Nephron (organoid): ENCODE data around the gene SETD4.

Experiments
- H3K27ac Mint-ChIP-seq, 3 experiments: 2 replicates each; pipeline ENCODE4 v1.8.0; 2020; ENCODE audit warnings: mixed read lengths in 3 of 3, mild to moderate bottlenecking in 2 of 3, moderate library complexity in 1 of 3
- H3K27me3 Mint-ChIP-seq: 2 replicates; pipeline ENCODE4 v1.8.0; 2021; ENCODE audit warnings: low read depth, mild to moderate bottlenecking, moderate library complexity, mixed read lengths
- H3K36me3 Mint-ChIP-seq: 2 replicates; pipeline ENCODE4 v1.8.0; 2020; ENCODE audit warnings: low read depth, mixed read lengths
- H3K4me1 Mint-ChIP-seq: 2 replicates; pipeline ENCODE4 v1.8.0; 2020; ENCODE audit warnings: mixed read lengths
- H3K4me3 Mint-ChIP-seq, 3 experiments: 2 replicates each; pipeline ENCODE4 v1.8.0; 2020; ENCODE audit warnings: mild to moderate bottlenecking in 3 of 3, mixed read lengths in 3 of 3, moderate library complexity in 2 of 3
- H3K9me3 Mint-ChIP-seq: 2 replicates; pipeline ENCODE4 v1.8.0; 2020; ENCODE audit warnings: mixed read lengths
- CTCF ChIP-seq, 3 experiments: fragments of 200-600 bp; sonication (generic); IDR thresholded peaks; one replicate each; pipeline ENCODE4 v1.5.0; 2021; ENCODE audit warnings: antibody characterized with exemption in 3 of 3; ENCODE audit not compliant: unreplicated experiment in 3 of 3

The SETD4 gene

GRCh38 chr21:36024782-36025181, 35.5 kb downstream of the SETD4 start:
- Mint-ChIP-seq H3K4me3 (no peak overlapping the region), H3K27me3 (no peaks in the 10 kb centered on the region), H3K27ac (no peak overlapping the region), H3K9me3 (no peaks in the 10 kb centered on the region), H3K36me3 (no peaks in the 10 kb centered on the region), H3K4me1 (peaks cover 19% of the 10 kb centered on the region)
- no peak for TF ChIP-seq CTCF (IDR thresholded peaks at IDR 0.05; ENCODE audit: unreplicated experiment in 3 of 3)

- no peaks in the 10 kb centered on the region for H3K36me3 Mint-ChIP-seq
- peaks cover 13% of the 10 kb centered on the region for H3K4me1 Mint-ChIP-seq
- no peaks in the 10 kb centered on the region for H3K9me3 Mint-ChIP-seq
- no peak for TF ChIP-seq CTCF (IDR thresholded peaks at IDR 0.05; ENCODE audit: unreplicated experiment in 3 of 3)
- peak overlapping the region; percentile 60 to 86 (median 75) for H3K27ac Mint-ChIP-seq
- no peaks in the 10 kb centered on the region for H3K27me3 Mint-ChIP-seq
- no peak overlapping the region for H3K4me3 Mint-ChIP-seq
Measured at GRCh38 chr21:36023092-36023480, 37.2 kb downstream of the SETD4 start.

DNA sequence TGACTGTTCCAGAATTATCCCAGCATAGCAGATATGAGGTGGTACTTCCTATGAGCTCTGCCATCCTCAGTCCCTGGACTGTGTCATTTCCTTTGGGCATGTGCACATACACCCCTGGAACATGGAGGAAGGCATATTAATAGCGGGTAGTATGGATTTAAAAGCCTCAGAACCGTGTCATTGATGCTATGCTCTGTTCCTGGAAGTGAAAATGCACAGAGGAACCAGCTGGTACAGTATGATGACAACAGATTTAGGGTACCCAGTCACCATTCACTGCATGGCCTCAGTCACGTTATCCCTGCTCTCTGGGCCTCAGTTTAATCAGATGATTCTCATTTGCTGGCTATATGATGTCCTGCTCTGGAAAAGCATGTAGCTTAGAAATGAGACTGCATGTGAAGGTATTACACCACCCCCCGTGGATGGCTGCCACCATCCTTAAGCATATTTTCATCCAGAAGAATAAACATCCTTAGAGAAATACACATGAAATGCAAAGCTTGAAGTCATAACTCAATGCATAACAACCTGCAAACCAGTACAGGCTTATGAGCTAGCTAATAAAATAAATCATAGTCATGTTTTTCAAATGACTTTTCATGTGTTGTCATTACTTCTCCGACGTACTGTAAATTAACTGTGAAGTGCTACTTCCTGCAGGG, 37.8 kb downstream of the SETD4 start:
- Mint-ChIP-seq H3K27me3 (no peaks in the 10 kb centered on the region), H3K9me3 (no peaks in the 10 kb centered on the region), H3K36me3 (no peaks in the 10 kb centered on the region), H3K4me3 (no peak overlapping the region), H3K27ac (peak overlapping the region; percentile 60 to 86 (median 75)), H3K4me1 (peaks cover 13% of the 10 kb centered on the region)
- TF ChIP-seq CTCF (IDR thresholded peaks at IDR 0.05; ENCODE audit: unreplicated experiment in 3 of 3): no peak

DNA sequence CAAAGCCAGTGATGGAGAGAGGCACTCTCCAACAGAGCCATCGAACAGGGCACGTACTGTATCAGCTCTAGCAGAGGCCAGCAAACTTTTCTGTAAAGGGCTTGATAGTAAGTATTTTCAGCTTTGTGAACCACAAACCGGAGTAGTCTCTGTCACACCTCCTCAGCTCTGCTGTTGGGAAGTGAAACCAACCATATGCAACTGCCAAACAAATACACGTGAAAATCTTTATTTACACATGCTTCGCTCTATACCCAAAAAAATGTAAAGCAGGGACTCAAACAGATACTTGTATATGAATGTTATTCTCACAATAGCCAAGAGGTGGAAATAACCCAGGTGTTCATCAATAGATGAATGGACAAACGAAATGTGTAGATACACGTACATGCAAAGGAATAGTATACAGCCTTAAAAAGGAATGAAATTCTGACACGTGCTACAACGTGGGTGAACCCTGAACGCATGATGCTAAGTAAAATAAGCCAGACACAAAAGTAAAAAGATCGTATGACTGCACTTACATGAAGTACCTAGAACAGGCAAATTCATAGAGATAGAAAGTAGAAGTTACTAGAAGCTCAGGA, 39.0 kb downstream of the SETD4 start:
- no peak overlapping the region for H3K27ac Mint-ChIP-seq
- H3K4me1 Mint-ChIP-seq: peaks cover 13% of the 10 kb centered on the region
- H3K27me3 Mint-ChIP-seq: no peaks in the 10 kb centered on the region
- TF ChIP-seq CTCF (IDR thresholded peaks at IDR 0.05; ENCODE audit: unreplicated experiment in 3 of 3): no peak
- H3K9me3 Mint-ChIP-seq: no peaks in the 10 kb centered on the region
- H3K36me3 Mint-ChIP-seq: no peaks in the 10 kb centered on the region
- H3K4me3 Mint-ChIP-seq: no peak overlapping the region

DNA sequence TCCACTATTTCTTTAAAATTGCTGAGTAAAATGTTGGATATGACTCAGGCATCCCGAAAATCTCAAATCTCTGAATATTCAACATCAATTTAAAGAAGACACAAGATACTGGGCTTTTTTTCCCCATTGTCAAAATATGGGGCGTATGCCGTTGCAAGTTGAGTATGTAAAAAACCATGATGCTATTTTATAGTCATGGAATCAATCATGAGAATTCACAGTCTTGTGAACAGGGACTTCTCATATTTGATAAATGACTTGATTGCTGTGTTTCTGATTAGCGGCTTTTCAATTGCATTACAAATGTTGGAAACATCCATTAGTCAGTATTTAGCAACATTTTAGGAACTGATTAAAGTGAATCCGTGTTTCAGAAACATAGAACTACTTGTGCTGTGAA, 45.3 kb downstream of the SETD4 start:
- Mint-ChIP-seq H3K27ac (no peak overlapping the region), H3K4me1 (no peaks in the 10 kb centered on the region)
- no peak for TF ChIP-seq CTCF (IDR thresholded peaks at IDR 0.05; ENCODE audit: unreplicated experiment in 3 of 3)

DNA sequence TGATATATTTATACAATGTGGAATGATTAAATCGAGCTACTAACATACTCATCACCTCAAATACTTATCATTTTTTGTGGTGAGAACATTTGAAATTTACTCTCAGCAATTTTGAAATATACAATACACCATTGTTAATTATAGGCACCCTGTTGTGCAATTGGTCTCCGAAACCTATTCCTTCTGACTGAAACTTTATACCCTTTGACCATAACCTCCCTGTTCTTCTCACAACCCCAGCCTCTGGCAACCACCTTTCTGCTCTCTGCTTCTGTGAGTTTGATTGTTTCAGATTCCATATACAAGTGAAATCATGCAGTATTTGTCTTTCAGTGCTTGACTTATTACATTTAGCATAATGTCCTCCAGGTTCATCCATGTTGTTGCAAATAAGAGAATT, 49.5 kb downstream of the SETD4 start:
- no peaks in the 10 kb centered on the region for H3K36me3 Mint-ChIP-seq
- H3K27ac Mint-ChIP-seq: no peak overlapping the region
- peaks cover 4% of the 10 kb centered on the region for H3K27me3 Mint-ChIP-seq
- H3K4me1 Mint-ChIP-seq: no peaks in the 10 kb centered on the region
- no peaks in the 10 kb centered on the region for H3K9me3 Mint-ChIP-seq
- H3K4me3 Mint-ChIP-seq: no peak overlapping the region
- TF ChIP-seq CTCF (IDR thresholded peaks at IDR 0.05; ENCODE audit: unreplicated experiment in 3 of 3): no peak

More for the DNA sequence above, 45.3 kb downstream of the SETD4 start:
- Mint-ChIP-seq H3K9me3 (no peaks in the 10 kb centered on the region), H3K4me3 (no peak overlapping the region), H3K27me3 (no peaks in the 10 kb centered on the region), H3K36me3 (no peaks in the 10 kb centered on the region)
